Body of pancreas (tissue), 4 donors: ENCODE measurements around the gene SORL1. TPM values are rescaled to one million over a fixed set of nuclear protein-coding genes. Genes with fewer than 3 reads are reported as not detected.

ENCODE experiments used
- ATAC-seq: fragments of 150-250 bp; one replicate; pipeline ENCODE4 v1.9.1; 2016
- DNase-seq, 4 donors: peaks; one replicate each; pipeline ENCODE4 v3.0.0-alpha.2; 2019
- H3K27ac ChIP-seq, 4 donors: fragments of 200-600 bp; sonication (generic); 1 replicate in 3 of 4; 2 replicates in 1 of 4; pipeline versions ENCODE4 v1.5.1 to v1.6.1; 2016 to 2019; ENCODE audit warnings: mild to moderate bottlenecking in 1 of 4, mixed read lengths in 1 of 4, moderate library complexity in 1 of 4
- H3K27me3 ChIP-seq, 2 donors: fragments of 200-600 bp; sonication (generic); one replicate each; pipeline ENCODE4 v1.6.0; 2016; ENCODE audit warnings: mild to moderate bottlenecking in 1 of 2
- H3K36me3 ChIP-seq, 2 donors: fragments of 200-600 bp; sonication (generic); replicated peaks in 1 of 2; 2 replicates each; pipeline ENCODE4 v1.5.1; 2016; ENCODE audit warnings: low read depth in 2 of 2; ENCODE audit not compliant: insufficient read depth in 1 of 2
- H3K4me1 ChIP-seq: fragments of 200-600 bp; sonication (generic); one replicate; pipeline ENCODE4 v1.6.0; 2016
- H3K4me3 ChIP-seq, 2 donors: fragments of 200-600 bp; sonication (generic); 1 replicate in 1 of 2; 2 replicates in 1 of 2; pipeline ENCODE4 v1.5.1; 2016 to 2019
- H3K9me3 ChIP-seq, 3 donors: fragments of 200-600 bp; sonication (generic); 1 replicate in 2 of 3; 2 replicates in 1 of 3; pipeline ENCODE4 v1.5.1; 2016
- CTCF ChIP-seq, 7 experiments: fragments of 450-650 bp in 4 of 7; fragments of 200-600 bp in 3 of 7; sonication (generic) in 3 of 7; IDR thresholded peaks; one replicate each; pipeline ENCODE4 v1.5.1; 2016 to 2019; ENCODE audit warnings: antibody characterized with exemption in 7 of 7
- POLR2A ChIP-seq, 3 donors: fragments of 450-650 bp; IDR thresholded peaks; one replicate each; pipeline ENCODE4 v1.6.1; 2016; ENCODE audit warnings: antibody characterized with exemption in 3 of 3, mild to moderate bottlenecking in 2 of 3
- WGBS, 2 donors: methylation state at CpG; one replicate each; pipeline ENCODE4 v1.1.5; 2017; 5-methylcytosine and 5-hydroxymethylcytosine counted together
- intact Hi-C: fragments of 100-400 bp; cut with DNase I; formaldehyde crosslinking; loops from one replicate; pipeline ENCODE4 v1.15.1; 2023
- total RNA-seq, 2 donors: library from RNA; depleted of rRNA; stranded (reverse); fragments of >200 nt; gene quantifications; one replicate each; pipeline ENCODE4 v1.1.0, GENCODE V29; 2016

SORL1 gene
- total RNA-seq, 2 donors from 2014 or later: 25.1 to 26.5 TPM

- H3K27me3 ChIP-seq: no peaks in the 10 kb centered on the region
Observed at GRCh38 chr11:121588747-121589146, 136.6 kb downstream of the SORL1 start.

GRCh38 chr11:121589946-121590537 lies 137.9 kb downstream of the SORL1 start:
- no peaks in the 10 kb centered on the region for H3K36me3 ChIP-seq
- TF ChIP-seq CTCF (IDR thresholded peaks at IDR 0.05) (no peak), POLR2A (IDR thresholded peaks at IDR 0.05) (no peak)
- no peak for ATAC-seq

More at GRCh38 chr11:121588747-121589146, 136.6 kb downstream of the SORL1 start:
- ATAC-seq (no peak), DNase-seq (no peak)
- Histone ChIP-seq H3K4me3 (no peak overlapping the region), H3K4me1 (no peaks in the 10 kb centered on the region), H3K27ac (no peak overlapping the region), H3K36me3 (no peaks in the 10 kb centered on the region), H3K9me3 (no peaks in the 10 kb centered on the region)
- 56 to 61% methylated on average over 8 of the region's 8 CpGs for WGBS, 2 donors
- TF ChIP-seq CTCF (IDR thresholded peaks at IDR 0.05): no peak
- TF ChIP-seq POLR2A (IDR thresholded peaks at IDR 0.05): no peak
- intact Hi-C loops: no loop called here

GRCh38 chr11:121590772-121591404 lies 138.8 kb downstream of the SORL1 start:
- no peaks in the 10 kb centered on the region for H3K27me3 ChIP-seq
- H3K36me3 ChIP-seq: no peaks in the 10 kb centered on the region
- intact Hi-C loops: loop anchor here (5.0 kb wide), 1 partner anchor 339 kb away; no protein-coding TSS in a partner anchor
- no peak for TF ChIP-seq CTCF (IDR thresholded peaks at IDR 0.05)
- no peak for TF ChIP-seq POLR2A (IDR thresholded peaks at IDR 0.05)
- DNase-seq: no peak
- no peaks in the 10 kb centered on the region for H3K9me3 ChIP-seq
- H3K4me1 ChIP-seq: no peaks in the 10 kb centered on the region
- 72 to 73% methylated on average over 11 to 12 of the region's 12 CpGs for WGBS, 2 donors
- ATAC-seq: no peak
- no peak overlapping the region for H3K4me3 ChIP-seq
- H3K27ac ChIP-seq: peak overlapping the region in 1 of 4 donors; percentile 6

More at GRCh38 chr11:121589946-121590537, 137.9 kb downstream of the SORL1 start:
- whole genome bisulfite sequencing, 2 donors: 49 to 69% methylated on average over 5 of the region's 5 CpGs
- intact Hi-C loops: loop anchor here (5.0 kb wide), 1 partner anchor 338 kb away; no protein-coding TSS in a partner anchor
- H3K27me3 ChIP-seq: no peaks in the 10 kb centered on the region
- no peak for DNase-seq
- no peaks in the 10 kb centered on the region for H3K9me3 ChIP-seq
- H3K4me1 ChIP-seq: no peaks in the 10 kb centered on the region
- no peak overlapping the region for H3K4me3 ChIP-seq
- peak overlapping the region in 1 of 4 donors; percentile 30 for H3K27ac ChIP-seq

DNA sequence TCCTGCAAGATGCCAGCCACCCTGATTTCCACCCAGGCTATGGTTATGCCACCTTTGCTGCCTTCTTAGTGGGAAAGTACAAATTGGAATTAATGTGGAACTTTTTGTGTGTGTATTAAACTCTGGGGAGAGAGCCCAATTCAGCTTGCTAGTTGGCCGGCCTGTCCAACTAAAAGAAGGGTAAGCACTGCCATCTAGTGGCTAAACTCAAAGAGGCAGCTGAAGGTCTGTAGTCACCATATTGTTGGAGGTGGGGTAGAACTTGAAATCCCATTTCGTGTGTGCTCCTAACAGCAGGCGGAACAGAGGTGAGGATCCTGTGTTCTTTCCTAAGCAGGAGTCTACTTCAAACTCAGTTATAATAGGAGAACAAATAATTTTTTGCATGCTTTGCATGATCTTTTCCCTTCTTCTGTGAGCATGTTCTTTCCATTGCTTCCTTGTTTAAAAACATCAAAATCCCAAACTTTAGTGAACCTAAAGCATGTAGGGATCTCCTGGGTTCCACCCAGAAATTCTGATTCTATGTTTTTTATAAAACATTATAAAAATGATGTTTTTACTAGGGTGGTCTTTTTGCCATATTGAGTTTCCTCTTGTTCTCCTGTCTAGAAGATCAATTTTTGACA lies 139.4 kb downstream of the SORL1 start:
- DNase-seq: peak; percentile 75 to 84 (median 78)
- WGBS, 2 donors: 7 to 14% methylated on average over 3 of the region's 3 CpGs
- Histone ChIP-seq H3K27me3 (no peaks in the 10 kb centered on the region), H3K9me3 (no peaks in the 10 kb centered on the region), H3K36me3 (peaks cover 0 to 2% of the 10 kb centered on the region in 2 donors), H3K4me1 (no peaks in the 10 kb centered on the region), H3K27ac (no peak overlapping the region), H3K4me3 (no peak overlapping the region)
- peak; percentile 82 for ATAC-seq
- intact Hi-C loops: loop anchor here (5.0 kb wide), 1 partner anchor 339 kb away; no protein-coding TSS in a partner anchor
- TF ChIP-seq CTCF (IDR thresholded peaks at IDR 0.05): peak; percentile 67 to 90 (median 86)
- TF ChIP-seq POLR2A (IDR thresholded peaks at IDR 0.05): no peak
